Brain pericyte (primary cell): ENCODE data around the gene PML.
"Not testable (repeated sequence)": the region's sequence is repeated elsewhere in the genome, so short reads cannot be mapped to it uniquely, and the experiment has no call there.

Source experiments
- DNase-seq: peaks from one replicate; pipeline ENCODE4 v3.0.0-alpha.2; 2012; ENCODE audit warnings: low read depth, low spot score

Gene PML

DNA sequence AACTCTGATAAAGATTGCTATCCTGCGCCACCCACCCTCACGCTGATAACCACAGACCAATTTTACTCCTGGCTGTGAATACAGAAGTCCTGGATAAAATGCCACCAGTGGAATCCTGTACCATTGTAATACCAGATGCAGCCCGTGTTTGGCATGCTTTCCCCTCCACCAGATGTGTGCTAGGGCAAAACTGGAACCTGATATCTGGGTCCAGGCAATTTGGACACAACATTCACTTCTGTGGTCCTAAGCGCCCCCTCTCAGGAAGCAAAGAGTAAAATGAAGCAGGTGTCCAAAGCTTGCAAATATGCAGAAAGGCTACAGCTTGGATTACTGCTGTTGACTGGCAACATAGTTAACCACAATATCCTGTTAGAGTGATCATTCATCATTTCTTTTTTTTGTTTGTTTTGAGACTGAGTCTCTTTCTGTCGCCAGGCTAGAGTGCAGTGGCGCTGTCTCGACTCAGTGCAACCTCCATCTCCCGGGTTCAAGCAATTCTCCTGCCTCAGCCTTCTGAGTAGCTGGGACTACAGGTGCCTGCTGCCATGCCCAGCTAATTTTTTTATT lies 35.4 kb upstream of the PML start:
- DNase-seq, result no peak

DNA sequence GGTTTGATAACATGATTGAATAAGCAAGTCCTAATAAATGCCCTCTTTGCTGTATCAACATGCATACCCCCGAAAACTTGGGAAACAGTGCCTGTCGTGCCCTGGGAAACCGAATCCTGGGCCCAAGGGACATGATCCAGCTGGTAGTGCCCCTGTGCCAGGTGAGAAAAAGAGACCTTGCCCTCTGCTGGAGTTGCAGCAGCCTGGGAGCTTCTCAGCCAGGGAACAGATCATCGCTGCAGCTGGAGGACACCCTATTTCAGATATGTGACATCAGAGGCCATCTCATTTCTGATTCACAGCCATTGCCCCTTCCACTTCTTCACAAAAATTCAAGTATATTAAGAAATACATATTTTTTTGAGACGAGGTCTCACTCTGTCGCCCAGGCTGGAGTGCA lies 34.7 kb upstream of the PML start:
- DNase-seq, result no peak

DNA sequence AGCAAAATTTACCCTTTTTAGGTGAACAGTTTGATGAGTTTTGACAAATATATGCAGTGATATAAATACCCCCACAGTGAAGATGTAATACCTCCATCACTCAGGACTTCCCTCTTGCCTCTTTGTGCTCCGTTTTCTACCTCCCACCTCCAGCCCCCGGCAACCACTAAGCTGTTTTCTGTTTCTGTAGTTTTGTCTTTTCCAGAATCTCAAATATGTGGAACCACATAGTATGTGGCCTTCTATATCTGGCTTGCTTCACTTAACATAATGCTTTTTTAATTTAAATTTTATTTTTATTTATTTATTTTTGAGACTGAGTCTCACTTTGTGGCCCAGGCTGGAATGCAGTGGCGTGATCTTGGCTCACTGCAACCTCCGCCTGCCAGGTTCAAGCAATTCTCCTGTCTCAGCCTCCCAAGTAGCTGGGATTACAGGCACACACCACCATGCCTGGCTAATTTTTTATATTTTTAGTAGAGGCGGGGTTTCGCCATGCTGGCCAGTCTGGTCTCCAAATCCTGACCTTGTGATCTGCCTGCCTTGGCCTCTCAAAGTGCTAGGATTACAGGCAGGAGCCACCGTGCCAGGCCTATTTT lies 33.9 kb upstream of the PML start:
- not testable (repeated sequence) for DNase-seq

DNA sequence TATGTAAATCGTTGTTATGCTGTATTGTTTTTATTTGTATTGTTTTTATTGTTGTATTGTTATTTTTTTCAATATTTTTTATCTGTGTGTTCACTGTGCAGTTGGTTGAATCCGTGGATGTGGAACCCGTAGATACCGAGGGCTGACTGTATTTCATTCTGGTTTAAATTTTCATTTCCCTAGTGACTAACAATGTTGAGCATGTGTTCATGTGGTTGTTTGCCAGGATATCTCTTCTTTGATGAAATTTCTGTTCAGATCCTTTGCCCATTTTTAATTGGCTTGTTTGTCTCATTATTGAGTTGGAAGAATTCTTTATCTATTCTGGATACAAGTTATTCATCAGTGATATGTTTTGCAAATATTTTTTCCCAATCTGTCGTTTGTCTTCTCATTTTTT lies 32.1 kb upstream of the PML start:
- DNase-seq, result no peak

DNA sequence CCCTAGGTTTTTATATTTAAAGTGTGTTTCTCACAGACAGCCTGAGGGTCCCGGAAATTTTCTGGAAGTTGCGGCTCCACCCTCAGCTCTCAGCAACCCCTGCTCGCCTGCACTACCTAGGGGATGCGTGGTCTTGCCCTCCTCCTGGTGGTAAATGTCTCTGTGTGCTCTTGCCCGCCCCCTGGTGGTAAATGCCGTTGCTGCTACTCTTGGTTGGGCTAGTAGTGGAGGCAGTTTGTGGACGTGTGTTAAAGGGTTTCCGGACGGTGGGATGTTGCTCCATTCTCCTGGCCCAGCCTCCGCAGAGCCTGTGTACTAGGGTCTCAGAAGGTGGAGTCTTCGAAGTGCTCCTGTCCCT lies 29.8 kb upstream of the PML start:
- DNase-seq, result no peak

DNA sequence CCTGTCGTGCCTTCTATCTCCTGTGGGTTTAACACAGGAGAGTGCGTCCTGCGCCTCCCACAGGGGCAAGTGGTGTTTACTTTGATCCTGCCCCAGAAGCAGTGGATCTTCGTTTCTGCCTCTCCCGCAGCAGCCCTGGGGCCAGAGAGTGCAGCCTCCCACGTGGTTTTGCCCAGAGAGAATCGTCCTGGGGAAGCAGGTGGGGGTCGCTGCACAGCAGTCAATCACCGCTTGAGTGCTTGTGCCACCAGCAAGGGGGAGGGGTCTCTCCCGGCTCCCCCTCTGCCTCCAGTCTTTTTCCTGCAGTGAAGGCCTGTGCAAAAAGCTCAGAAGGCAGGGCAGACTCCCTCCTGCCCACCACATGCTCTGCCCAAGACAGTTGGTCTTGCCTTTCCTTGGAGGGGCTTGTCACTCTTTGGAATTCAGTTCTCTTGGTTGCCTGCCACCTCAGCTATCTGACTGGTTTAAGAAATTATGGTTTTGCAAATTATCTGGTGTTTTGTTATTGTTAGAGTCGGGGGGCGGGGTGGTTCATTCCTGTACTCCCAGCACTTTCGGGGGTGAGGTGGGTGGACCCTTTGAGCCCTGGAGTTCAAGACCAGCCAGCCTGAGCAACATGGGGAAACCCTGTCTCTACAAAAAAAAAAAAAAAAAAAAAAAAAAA lies 29.3 kb upstream of the PML start:
- DNase-seq, result no peak

DNA sequence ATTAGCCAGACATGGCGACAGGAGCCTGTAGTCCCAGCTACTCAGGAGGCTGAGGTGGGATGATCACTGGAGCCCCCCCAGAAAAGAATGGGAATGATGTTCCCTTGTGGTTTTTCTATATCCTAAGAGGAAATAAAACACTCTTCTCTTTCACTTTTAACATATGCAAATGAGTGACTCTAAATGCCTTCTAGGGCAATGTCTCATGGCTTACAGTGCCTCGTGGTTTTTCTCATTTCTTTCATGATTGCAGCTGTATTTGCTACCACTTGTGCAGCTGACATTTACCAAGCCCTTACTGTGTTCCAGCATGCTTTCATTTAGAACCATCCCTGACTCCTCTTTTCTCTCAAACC lies 28.8 kb upstream of the PML start:
- DNase-seq, result no peak

DNA sequence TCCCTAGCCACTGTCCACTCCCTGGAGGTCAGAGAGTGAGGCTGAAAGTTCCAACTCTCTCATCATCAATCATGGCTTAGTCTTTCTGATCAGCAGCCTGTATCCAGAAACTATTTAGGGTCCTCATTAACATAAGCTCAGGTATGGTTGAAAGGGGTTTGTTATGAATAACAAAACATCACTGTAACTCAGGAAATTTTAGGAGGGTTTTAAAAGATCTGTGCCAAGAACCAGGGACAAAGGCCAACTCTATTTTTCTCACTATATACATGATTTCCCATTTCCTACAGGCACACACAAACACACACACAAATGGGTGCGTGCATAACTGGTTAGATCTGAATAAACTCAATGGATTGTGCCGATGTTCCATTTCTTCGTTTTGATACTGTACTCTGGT lies 26.1 kb upstream of the PML start:
- DNase-seq, result no peak

DNA sequence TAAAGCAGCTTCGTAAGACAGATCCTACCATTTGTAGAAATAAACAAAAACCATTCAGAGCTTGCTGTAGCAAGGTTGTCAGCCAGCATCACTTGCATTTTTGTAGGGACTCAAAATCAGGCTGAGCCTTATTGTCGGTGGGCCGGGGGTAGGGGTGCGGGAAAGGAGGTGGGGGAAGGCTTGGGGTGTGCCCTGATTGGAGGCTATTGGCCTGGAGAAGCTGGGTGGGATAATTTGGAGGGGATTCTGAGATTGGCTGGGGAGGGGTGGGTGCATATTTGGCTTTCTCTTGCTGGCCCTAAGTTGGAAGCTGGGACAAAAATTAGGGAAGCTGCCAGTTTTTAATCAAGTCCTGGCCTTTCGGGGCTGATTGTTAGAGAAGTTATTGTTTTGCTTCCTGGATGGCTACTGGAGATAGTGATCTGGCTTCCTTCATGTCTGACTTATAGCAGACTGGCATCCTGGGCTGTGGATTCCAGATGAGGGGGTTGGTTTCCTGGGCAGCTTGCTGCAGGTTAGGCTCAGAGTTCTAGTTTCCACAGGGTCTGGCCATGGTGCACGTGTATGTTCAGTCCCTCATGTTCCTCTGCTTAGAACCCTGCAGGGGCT lies 25.3 kb upstream of the PML start:
- DNase-seq, result no peak

DNA sequence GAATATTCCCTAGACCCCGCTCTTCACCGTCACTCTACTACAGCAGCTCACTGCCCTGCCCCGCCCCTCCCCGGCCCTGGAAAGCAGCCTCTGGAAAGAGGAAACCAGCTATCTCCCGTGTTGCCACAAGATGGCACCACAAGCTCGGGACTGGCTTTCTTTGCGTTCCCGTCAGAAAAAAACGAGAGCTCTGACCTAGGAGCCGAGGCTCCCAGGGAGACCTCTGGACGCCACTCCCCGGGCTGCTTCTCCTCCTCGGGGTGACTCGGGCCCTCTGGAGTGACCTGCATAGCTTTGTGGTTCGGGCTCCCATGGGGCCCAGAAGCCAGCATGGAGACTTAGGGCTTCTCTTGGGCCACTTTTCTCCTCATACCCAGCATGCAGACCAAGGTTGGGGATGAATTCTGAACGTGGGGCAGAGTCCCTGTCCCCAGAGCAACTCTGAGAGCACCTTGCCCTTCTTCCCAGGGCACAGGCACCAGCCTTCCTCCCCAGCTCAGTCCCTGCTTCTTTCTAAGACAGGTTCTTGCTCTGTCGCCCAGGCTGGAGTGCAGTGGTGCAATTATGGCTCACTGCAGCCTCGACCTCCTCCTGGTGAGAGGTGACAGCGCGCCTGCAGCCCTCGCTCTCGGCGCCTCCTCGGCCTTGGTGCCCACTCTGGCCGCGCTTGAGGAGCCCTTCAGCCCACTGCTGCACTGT lies 21.4 kb upstream of the PML start:
- DNase-seq, result no peak

DNA sequence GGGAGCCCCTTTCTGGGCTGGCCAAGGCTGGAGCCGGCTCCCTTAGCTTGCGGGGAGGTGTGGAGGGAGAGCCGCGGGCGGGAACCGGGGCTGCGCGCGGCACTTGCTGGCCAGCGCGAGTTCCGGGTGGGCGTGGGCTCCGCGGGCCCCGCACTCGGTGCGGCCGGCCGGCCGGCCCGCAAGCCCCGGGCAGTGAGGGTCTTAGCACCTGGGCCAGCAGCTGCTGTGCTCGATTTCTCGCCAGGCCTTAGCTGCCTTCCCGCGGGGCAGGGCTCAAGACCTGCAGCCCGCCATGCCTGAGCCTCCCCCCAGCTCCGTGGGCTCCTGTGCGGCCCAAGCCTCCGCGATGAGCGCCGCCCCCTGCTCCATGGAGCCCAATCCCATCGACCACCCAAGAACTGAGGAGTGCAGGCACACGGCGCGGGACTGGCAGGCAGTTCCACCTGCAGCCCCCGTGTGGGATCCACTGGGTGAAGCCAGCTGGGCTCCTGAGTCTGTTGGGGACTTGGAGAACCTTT lies 20.8 kb upstream of the PML start:
- DNase-seq, result not testable (repeated sequence)

DNA sequence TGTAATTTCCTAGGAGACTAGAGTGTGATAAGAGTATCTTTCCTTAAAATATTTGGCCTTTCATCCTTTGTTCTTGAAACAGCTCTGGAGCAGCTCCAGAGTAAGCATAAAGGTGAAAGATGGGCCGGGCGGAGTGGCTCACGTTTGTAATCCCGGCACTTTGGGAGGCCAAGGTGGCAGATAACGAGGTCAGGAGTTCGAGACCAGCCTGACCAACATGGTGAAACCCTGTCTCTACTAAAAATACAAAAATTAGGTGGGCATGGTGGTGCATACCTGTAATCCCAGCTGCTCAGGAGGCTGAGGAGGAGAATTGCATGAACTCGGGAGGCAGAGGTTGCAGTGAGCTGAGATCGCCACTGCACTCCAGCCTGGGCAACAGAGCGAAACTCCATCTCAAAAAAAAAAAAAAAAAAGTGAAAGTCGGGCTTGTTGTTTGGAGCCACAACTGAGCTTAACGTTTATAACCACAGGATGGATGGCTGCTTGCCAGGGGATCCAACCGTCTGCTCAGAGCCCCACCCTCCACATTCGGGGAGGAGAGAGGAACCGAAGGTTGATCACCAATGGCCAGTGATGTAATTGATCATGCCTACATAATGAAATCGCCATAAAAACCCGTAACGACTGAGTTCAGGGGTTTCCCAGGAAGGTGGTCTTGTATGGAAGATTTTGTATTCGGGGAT lies 18.9 kb upstream of the PML start:
- not testable (repeated sequence) for DNase-seq

DNA sequence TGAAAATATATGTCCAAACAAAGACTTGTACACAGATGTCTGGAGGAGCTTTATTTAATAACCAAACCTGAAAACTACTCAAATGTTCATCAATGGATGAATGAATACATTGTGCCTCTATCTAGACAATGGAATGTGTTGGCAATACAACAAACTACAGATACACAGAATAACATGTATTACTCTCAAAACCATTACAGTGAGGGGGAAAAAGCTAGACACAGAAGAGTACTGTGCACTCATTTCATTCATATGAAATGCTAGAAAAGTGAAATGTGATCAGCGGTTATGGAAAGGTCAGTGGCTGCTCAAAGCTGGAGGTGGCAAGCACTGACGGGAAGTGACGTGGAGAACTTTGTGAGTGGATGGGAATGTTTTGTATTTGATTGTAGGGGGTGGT lies 15.6 kb upstream of the PML start:
- DNase-seq, result no peak

DNA sequence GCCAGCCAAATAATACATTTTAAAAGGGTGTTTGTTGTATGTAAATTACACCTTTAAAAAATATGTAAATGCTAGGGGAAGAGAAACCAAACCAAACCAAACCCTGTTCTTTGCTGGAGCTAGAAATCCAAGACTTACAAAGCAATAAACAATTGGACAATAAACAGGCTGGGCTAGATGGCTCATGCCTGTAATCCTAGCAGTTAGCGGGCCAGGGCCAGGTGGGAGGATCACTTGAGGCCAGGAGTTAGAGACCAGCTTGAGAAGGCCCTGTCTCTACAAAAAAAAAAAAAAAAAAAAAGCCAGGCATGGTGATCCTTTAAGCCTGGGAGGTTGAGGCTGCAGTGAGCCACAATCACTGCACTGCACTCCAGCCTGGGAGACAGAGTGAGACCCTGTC lies 14.9 kb upstream of the PML start:
- DNase-seq, result no peak

DNA sequence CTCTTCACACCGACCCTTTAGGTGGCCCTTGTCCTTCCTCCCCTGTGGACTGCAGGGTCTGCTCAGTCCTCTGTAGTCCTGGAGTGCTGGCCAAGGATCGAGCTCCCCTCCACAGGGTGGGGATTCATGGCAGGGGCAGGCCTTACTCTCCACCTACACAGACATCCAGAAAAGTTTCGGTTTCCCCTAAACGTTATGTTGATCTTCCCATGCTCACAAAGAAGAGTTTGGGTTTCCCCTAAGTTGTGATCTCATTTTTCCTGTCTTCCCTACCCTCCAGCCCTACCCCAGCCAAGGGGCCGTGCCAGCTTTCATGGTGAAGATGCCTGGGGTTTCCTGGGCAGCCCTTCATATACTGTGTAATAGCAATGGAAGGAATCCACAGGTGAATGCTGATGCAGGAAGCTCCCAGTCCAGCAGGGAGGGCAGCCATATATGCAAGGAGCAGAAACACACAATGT lies 12.7 kb upstream of the PML start:
- DNase-seq, result no peak

DNA sequence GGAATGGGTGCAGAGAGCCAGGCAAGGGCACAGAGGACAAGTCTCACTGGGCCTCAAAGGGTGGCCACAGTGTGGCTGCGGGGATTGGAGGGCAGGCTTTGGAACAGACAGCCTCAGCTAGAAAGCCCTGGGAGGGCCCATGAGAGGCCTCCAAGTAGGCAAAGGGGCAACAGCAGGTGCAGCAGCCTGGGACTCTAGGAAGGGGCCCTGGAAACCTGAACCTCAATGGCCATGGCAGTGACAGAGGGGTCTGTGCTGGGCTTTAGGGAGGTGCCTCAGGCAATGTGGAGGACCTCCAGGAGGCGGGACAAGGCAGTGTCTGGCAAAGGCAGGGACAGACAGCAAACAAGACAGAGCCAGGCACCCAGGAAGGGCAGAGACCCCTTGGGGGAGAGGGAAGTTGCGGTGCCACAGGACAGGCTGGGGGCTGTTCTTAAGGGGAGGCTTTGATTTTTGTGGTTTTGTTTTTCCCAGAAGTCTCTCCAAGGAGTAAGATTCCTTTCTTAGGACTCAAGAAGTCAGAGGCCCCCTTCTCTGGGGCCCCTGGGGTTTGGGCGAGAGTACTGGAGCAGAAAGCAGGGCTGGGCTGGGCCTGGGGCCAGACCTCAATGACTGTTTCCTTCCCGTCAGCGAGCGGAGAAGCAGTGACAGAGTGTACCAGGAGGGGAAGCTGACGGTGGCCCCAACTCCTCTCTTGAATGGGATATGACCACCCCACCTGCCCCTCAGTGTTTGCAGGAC lies 12.1 kb upstream of the PML start:
- DNase-seq, result no peak

DNA sequence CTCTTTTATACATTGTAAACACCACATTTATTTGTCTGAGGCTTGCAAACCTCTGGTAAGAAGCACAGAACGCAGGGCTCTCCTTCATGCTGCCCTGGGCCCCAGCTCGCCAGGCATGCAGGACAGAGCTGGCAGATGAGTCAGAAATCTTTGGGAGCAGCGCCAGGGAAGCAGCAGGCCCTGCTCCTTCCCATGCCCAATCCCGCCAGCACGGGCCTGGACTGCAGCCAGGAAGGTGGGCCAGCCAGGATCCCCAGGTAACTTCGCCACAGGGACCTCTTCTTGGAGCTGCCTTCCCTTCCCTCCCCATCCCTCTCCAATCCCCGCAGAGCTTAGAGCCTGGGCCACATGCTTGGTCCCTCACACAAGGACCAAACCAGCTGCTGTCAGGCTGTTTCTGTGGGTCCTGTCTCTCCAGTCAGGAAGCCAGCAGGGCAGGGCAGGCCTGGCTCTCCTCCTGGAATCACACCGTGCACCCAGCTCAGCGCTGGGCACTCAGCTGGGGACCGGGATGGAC lies 11.2 kb upstream of the PML start:
- no peak for DNase-seq

DNA sequence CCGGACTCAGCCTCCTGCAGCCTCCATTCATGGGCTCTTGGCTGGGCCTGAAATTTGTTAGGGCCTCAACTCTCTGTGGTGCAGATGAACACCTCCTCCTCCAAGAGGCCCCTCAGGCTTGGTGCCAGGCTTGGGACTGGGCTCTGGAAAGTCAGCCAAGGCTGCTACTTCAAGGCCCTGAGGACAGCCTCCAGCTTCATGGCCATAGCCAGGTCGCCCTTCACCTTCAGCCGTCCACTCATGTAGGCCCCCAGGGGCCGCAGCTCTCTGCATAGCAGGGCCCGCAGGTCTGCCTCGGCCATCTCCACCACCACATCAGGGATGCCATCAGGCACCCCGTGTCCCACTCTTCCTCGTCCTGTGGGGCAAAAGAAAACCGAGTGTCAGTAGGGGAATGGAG lies 10.7 kb upstream of the PML start:
- no peak for DNase-seq

DNA sequence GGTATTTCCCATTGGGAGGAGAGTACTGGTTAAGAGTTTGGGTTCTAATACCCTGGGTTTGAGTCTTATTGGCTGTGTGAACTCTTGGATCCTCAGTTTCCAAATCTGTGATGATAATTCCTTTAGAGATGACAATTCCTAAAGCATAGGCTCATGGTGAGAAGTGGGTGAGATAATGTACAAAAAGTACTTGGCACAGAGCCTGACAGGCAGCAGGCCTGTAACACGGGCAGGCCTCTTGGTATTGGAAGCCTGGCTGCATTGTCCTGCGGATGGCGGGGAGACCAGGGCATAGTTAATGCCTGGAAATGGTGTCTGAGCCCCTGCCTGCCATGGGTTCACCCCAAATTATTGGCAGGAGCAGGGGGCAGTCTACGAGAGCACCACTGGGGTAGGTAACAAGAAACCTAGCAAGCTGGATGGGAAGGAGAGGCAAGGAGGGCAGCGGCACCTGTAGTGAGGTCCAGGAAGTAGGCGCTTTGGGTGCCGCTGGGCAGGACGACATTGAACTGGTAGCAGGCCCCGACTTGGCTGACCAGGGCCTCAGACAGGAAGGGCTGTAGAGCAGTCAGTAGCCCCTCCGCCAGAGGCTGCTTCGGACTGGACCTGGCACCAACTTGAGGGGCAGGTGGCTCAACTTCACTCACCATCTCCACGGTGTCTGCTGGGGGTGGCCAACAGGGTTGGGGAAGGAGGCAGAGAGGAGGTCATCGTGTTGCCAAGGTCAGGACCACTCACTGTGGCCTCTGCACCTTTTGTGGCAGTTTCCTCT lies 10.1 kb upstream of the PML start:
- no peak for DNase-seq
